ENCODE measurements around the gene VPS35. TPM values are rescaled to one million over a fixed set of nuclear protein-coding genes. Genes with fewer than 3 reads are reported as not detected.

VPS35 gene
- total RNA-seq, 1 donor from 2014 or later, result 128 TPM

DNA sequence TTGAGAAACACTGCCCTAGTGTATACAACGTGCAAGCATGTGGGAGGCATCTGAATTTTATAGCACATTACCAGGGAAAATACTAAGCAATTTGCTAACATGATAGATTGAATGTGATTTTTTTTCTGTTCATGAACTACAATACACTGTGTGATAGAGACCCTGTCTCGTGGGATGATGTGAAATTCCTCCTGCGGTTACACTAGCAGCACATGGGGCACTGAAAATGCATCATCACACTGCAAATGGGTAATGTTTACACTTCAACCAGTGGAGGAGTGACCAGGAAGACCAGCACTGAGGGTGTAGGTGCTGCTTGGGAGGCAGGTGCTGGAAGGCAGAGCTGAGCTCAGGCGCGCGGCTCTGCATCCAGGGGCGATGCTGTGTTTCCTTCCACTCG, 29.2 kb upstream of the VPS35 start:
- Mint-ChIP-seq H3K4me3 (ENCODE audit: low read depth) (no peak overlapping the region), H3K27ac (no peak overlapping the region), H3K4me1 (ENCODE audit: low read depth) (no peaks in the 10 kb centered on the region), H3K27me3 (no peaks in the 10 kb centered on the region), H3K36me3 (ENCODE audit: insufficient read depth) (no peaks in the 10 kb centered on the region), H3K9me3 (ENCODE audit: low read depth) (no peaks in the 10 kb centered on the region)
- TF ChIP-seq, protein P1, sequence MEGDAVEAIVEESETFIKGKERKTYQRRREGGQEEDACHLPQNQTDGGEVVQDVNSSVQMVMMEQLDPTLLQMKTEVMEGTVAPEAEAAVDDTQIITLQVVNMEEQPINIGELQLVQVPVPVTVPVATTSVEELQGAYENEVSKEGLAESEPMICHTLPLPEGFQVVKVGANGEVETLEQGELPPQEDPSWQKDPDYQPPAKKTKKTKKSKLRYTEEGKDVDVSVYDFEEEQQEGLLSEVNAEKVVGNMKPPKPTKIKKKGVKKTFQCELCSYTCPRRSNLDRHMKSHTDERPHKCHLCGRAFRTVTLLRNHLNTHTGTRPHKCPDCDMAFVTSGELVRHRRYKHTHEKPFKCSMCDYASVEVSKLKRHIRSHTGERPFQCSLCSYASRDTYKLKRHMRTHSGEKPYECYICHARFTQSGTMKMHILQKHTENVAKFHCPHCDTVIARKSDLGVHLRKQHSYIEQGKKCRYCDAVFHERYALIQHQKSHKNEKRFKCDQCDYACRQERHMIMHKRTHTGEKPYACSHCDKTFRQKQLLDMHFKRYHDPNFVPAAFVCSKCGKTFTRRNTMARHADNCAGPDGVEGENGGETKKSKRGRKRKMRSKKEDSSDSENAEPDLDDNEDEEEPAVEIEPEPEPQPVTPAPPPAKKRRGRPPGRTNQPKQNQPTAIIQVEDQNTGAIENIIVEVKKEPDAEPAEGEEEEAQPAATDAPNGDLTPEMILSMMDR (IDR thresholded peaks at IDR 0.05; ENCODE audit: unreplicated experiment), result no peak
- no peak for DNase-seq (ENCODE audit: low spot score, unreplicated experiment)

GRCh38 chr16:46717692-46718091, 28.7 kb upstream of the VPS35 start:
- no peak for DNase-seq (ENCODE audit: low spot score, unreplicated experiment)
- Mint-ChIP-seq H3K4me1 (ENCODE audit: low read depth) (no peaks in the 10 kb centered on the region), H3K36me3 (ENCODE audit: insufficient read depth) (no peaks in the 10 kb centered on the region), H3K4me3 (ENCODE audit: low read depth) (no peak overlapping the region), H3K9me3 (ENCODE audit: low read depth) (no peaks in the 10 kb centered on the region), H3K27ac (no peak overlapping the region), H3K27me3 (no peaks in the 10 kb centered on the region)
- TF ChIP-seq, protein P1 (IDR thresholded peaks at IDR 0.05; ENCODE audit: unreplicated experiment), result no peak

GRCh38 chr16:46715769-46716305, 26.9 kb upstream of the VPS35 start:
- TF ChIP-seq, protein P1 (IDR thresholded peaks at IDR 0.05; ENCODE audit: unreplicated experiment), result no peak
- no peaks in the 10 kb centered on the region for H3K4me1 Mint-ChIP-seq (ENCODE audit: low read depth)
- H3K27ac Mint-ChIP-seq, result no peak overlapping the region
- DNase-seq (ENCODE audit: low spot score, unreplicated experiment), result no peak
- H3K4me3 Mint-ChIP-seq (ENCODE audit: low read depth), result no peak overlapping the region
- H3K36me3 Mint-ChIP-seq (ENCODE audit: insufficient read depth), result no peaks in the 10 kb centered on the region
- no peaks in the 10 kb centered on the region for H3K27me3 Mint-ChIP-seq
- no peaks in the 10 kb centered on the region for H3K9me3 Mint-ChIP-seq (ENCODE audit: low read depth)

DNA sequence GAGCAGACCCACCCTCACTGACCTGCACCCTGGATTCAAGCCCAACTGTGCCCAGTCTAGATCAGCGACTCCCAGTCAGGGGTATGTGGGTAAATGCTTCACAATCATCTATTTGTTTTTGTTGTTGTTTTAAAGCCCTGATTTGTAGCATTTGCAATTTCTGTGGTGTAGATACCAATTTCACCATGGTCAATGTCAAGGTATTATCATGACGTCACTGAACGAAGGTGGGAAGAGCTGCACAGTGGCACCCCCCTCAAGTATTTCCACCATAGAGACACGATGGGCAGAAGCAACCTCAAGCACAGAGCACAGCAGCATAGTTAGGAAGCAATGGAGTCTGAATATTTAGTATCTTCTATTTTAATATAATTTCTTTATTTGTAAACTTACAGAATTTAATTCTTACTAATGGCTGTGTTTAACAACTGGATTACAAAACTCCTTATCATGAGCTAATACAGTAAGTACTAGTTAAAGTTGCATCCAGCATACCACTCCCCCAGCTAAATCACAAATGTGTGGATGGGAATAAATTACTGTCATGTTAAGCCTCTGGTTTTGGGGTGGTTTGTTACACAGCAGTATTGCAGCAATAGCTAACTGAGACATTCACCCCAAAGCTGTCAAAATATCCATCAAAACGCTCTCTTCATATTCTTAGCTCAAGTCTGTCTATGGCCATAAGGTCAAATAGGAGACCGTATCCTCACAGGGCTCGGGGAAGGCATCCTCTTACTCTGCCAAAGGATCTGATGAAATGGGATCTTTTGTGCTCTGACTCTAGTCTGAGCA, 26.0 kb upstream of the VPS35 start:
- no peak overlapping the region for H3K27ac Mint-ChIP-seq
- H3K27me3 Mint-ChIP-seq, result no peaks in the 10 kb centered on the region
- TF ChIP-seq, protein P1 (IDR thresholded peaks at IDR 0.05; ENCODE audit: unreplicated experiment), result no peak
- H3K4me3 Mint-ChIP-seq (ENCODE audit: low read depth), result no peak overlapping the region
- no peaks in the 10 kb centered on the region for H3K4me1 Mint-ChIP-seq (ENCODE audit: low read depth)
- no peaks in the 10 kb centered on the region for H3K9me3 Mint-ChIP-seq (ENCODE audit: low read depth)
- H3K36me3 Mint-ChIP-seq (ENCODE audit: insufficient read depth), result no peaks in the 10 kb centered on the region
- DNase-seq (ENCODE audit: low spot score, unreplicated experiment), result no peak

DNA sequence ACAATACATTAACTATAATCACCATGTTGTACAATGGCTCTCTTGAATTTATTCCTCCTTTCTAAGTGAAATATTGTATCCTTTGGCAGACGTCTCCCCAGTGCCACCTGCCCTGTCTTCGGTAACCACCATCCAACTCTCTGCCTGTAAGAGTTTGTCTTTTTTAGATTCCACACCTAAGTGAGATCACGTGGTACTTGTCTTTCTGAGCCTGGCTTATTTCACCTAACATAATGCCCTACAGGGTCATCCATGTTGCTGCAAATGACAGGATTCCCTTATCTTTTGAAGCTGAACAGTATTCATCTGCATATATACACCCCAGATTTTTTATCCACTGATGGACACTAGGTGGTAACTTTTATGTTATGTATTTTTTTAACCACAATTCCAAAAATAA, 24.7 kb upstream of the VPS35 start:
- DNase-seq (ENCODE audit: low spot score, unreplicated experiment), result no peak

More for the DNA sequence above, 24.7 kb upstream of the VPS35 start:
- H3K4me3 Mint-ChIP-seq (ENCODE audit: low read depth), result no peak overlapping the region
- no peak overlapping the region for H3K27ac Mint-ChIP-seq
- H3K4me1 Mint-ChIP-seq (ENCODE audit: low read depth), result no peaks in the 10 kb centered on the region
- H3K9me3 Mint-ChIP-seq (ENCODE audit: low read depth), result no peaks in the 10 kb centered on the region
- no peaks in the 10 kb centered on the region for H3K27me3 Mint-ChIP-seq
- no peaks in the 10 kb centered on the region for H3K36me3 Mint-ChIP-seq (ENCODE audit: insufficient read depth)
- TF ChIP-seq, protein P1 (IDR thresholded peaks at IDR 0.05; ENCODE audit: unreplicated experiment), result no peak
